H1 (cell line): ENCODE data around the gene KDM2A. TPM values are rescaled to one million over a fixed set of nuclear protein-coding genes. Genes with fewer than 3 reads are reported as not detected.
A peak's percentile ranks its signal among the peaks of the same experiment; 100 is the strongest.

ENCODE experiments used
- CTCF ChIA-PET: fragments of 300-600 bp; sonication (Branson Sonifier 250); formaldehyde crosslinking; loops from one replicate; lab custom pipeline; 2021; ENCODE audit not compliant: partially characterized antibody; lab: Charles Lee
- POLR2A ChIA-PET: fragments of 300-600 bp; sonication (Branson Sonifier 250); formaldehyde crosslinking; loops from one replicate; lab custom pipeline; 2021; ENCODE audit warnings: inconsistent platforms; ENCODE audit not compliant: partially characterized antibody; lab: Charles Lee
- DNase-seq, 2 experiments: peaks; one replicate each; pipeline versions ENCODE4 v3.0.0 to v3.0.0-alpha.2; 2010 to 2022; ENCODE audit warnings: low spot score in 2 of 2, low read depth in 1 of 2, mixed read lengths in 1 of 2
- FAIRE-seq: peaks from 2 replicates; lab custom pipeline; 2011; peaks lifted over from hg19 to GRCh38; lab: Jason Lieb, UNC
- H2AFZ ChIP-seq: 2 replicates; pipeline ENCODE4 v1.8.1; 2012; ENCODE audit warnings: low read length, inconsistent platforms
- H2AK5ac ChIP-seq: 2 replicates; pipeline ENCODE4 v1.6.1; 2013; ENCODE audit warnings: low read depth, low read length
- H2BK120ac ChIP-seq: replicated peaks from 2 replicates; pipeline ENCODE3; 2013; ENCODE audit warnings: low read depth, low read length, inconsistent platforms
- H2BK12ac ChIP-seq: 2 replicates; pipeline ENCODE4 v1.6.1; 2013; ENCODE audit warnings: low read depth, low read length
- H2BK15ac ChIP-seq: 2 replicates; pipeline ENCODE4 v1.6.1; 2013; ENCODE audit warnings: low read length
- H2BK20ac ChIP-seq: 2 replicates; pipeline ENCODE4 v1.6.1; 2013; ENCODE audit warnings: low read length
- H2BK5ac ChIP-seq: 2 replicates; pipeline ENCODE4 v1.6.1; 2013; ENCODE audit warnings: low read depth, low read length
- H3K14ac ChIP-seq: 2 replicates; pipeline ENCODE4 v1.6.1; 2013; ENCODE audit warnings: inconsistent platforms; ENCODE audit not compliant: insufficient read length
- H3K18ac ChIP-seq: 2 replicates; pipeline ENCODE4 v1.6.1; 2013; ENCODE audit warnings: low read length; ENCODE audit errors: extremely low read depth
- H3K23ac ChIP-seq: 2 replicates; pipeline ENCODE4 v1.6.1; 2013; ENCODE audit warnings: inconsistent platforms; ENCODE audit not compliant: insufficient read length
- H3K23me2 ChIP-seq: 2 replicates; pipeline ENCODE4 v1.6.1; 2013; ENCODE audit warnings: low read depth, low read length
- H3K27ac ChIP-seq: 2 replicates; pipeline ENCODE4 v1.6.1; 2011; ENCODE audit warnings: low read depth, low read length, inconsistent platforms
- H3K27me3 ChIP-seq, 4 experiments: replicated peaks in 1 of 4; 1 replicate in 1 of 4; 2 replicates in 3 of 4; pipeline versions ENCODE4 v1.6.1 to v1.8.1; 2011 to 2013; ENCODE audit warnings: low read length in 3 of 4, mild to moderate bottlenecking in 3 of 4, inconsistent platforms in 2 of 4, mixed read lengths in 2 of 4, moderate library complexity in 1 of 4; ENCODE audit not compliant: control insufficient read depth in 3 of 4, insufficient read depth in 3 of 4; ENCODE audit errors: extremely low read depth in 1 of 4
- H3K36me3 ChIP-seq, 4 experiments: 2 replicates each; pipeline versions ENCODE4 v1.6.1 to v1.8.1; 2011 to 2013; ENCODE audit warnings: mild to moderate bottlenecking in 4 of 4, low read length in 3 of 4, moderate library complexity in 2 of 4, control low read depth in 1 of 4, inconsistent platforms in 1 of 4; ENCODE audit not compliant: insufficient read depth in 4 of 4, control insufficient read depth in 2 of 4
- H3K4ac ChIP-seq: replicated peaks from 2 replicates; pipeline ENCODE3; 2013; ENCODE audit warnings: low read length, low read depth, mixed read lengths, inconsistent platforms; ENCODE audit not compliant: insufficient read length
- H3K4me1 ChIP-seq, 4 experiments: replicated peaks in 1 of 4; 1 replicate in 1 of 4; 2 replicates in 3 of 4; pipeline versions ENCODE4 v1.6.1 to v1.8.1; 2011 to 2013; ENCODE audit warnings: low read length in 3 of 4, inconsistent platforms in 2 of 4, mixed read lengths in 1 of 4; ENCODE audit not compliant: insufficient read depth in 4 of 4, control insufficient read depth in 3 of 4
- H3K4me2 ChIP-seq, 2 experiments: 2 replicates each; pipeline versions ENCODE4 v1.6.1 to v1.8.1; 2011 to 2013; ENCODE audit warnings: low read depth in 2 of 2, low read length in 2 of 2, control low read depth in 1 of 2, inconsistent platforms in 1 of 2, mild to moderate bottlenecking in 1 of 2; ENCODE audit not compliant: insufficient read depth in 1 of 2
- H3K4me3 ChIP-seq, 4 experiments: fragments of 200-600, 300-600 bp in 1 of 4; sonication (generic), shearing (Covaris generic), sonication (Bioruptor Twin) in 1 of 4; 2 replicates each; pipeline versions ENCODE4 v1.5.1 to v1.8.1; 2011 to 2016; ENCODE audit warnings: low read length in 4 of 4, low read depth in 3 of 4, control low read depth in 2 of 4, inconsistent platforms in 2 of 4, mild to moderate bottlenecking in 2 of 4, mixed read lengths in 1 of 4, moderate library complexity in 1 of 4; ENCODE audit not compliant: insufficient read depth in 2 of 4; ENCODE audit errors: extremely low read depth in 1 of 4
- H3K56ac ChIP-seq: replicated peaks from 2 replicates; pipeline ENCODE3; 2013; ENCODE audit warnings: low read depth, mild to moderate bottlenecking, mixed read lengths, low read length, inconsistent platforms; ENCODE audit not compliant: insufficient read length
- H3K79me1 ChIP-seq: 2 replicates; pipeline ENCODE4 v1.6.1; 2013; ENCODE audit warnings: low read depth, low read length, control low read depth
- H3K79me2 ChIP-seq, 2 experiments: 2 replicates each; pipeline versions ENCODE4 v1.6.1 to v1.8.1; 2012 to 2013; ENCODE audit warnings: low read length in 2 of 2, mild to moderate bottlenecking in 2 of 2, inconsistent platforms in 1 of 2; ENCODE audit not compliant: insufficient read depth in 2 of 2, control insufficient read depth in 1 of 2
- H3K9ac ChIP-seq, 4 experiments: replicated peaks in 1 of 4; 1 replicate in 1 of 4; 2 replicates in 3 of 4; pipeline versions ENCODE4 v1.6.1 to v1.8.1; 2011 to 2013; ENCODE audit warnings: low read depth in 3 of 4, low read length in 3 of 4, control low read depth in 2 of 4, mild to moderate bottlenecking in 2 of 4, moderate library complexity in 2 of 4, inconsistent platforms in 1 of 4; ENCODE audit errors: extremely low read depth in 1 of 4
- H3K9me3 ChIP-seq, 2 experiments: 2 replicates each; pipeline versions ENCODE4 v1.6.1 to v1.8.1; 2012 to 2013; ENCODE audit warnings: mild to moderate bottlenecking in 2 of 2, moderate library complexity in 2 of 2, control low read depth in 1 of 2, inconsistent platforms in 1 of 2, low read depth in 1 of 2, low read length in 1 of 2, mixed read lengths in 1 of 2; ENCODE audit not compliant: insufficient read depth in 2 of 2
- H4K20me1 ChIP-seq, 2 experiments: replicated peaks in 1 of 2; 2 replicates each; pipeline versions ENCODE3 to v1.8.1; 2011 to 2013; ENCODE audit warnings: inconsistent platforms in 2 of 2, low read length in 2 of 2, mild to moderate bottlenecking in 1 of 2; ENCODE audit not compliant: insufficient read depth in 2 of 2, control insufficient read depth in 1 of 2
- H4K5ac ChIP-seq: 2 replicates; pipeline ENCODE4 v1.6.1; 2013; ENCODE audit warnings: low read length, low read depth, mixed read lengths, inconsistent platforms; ENCODE audit not compliant: insufficient read length
- H4K8ac ChIP-seq: 2 replicates; pipeline ENCODE4 v1.8.0; 2013; ENCODE audit warnings: mild to moderate bottlenecking, moderate library complexity, low read length, inconsistent platforms; ENCODE audit not compliant: insufficient read depth; ENCODE audit errors: extremely low read depth
- H4K91ac ChIP-seq: replicated peaks from 2 replicates; pipeline ENCODE3; 2013; ENCODE audit warnings: low read length, mixed read lengths, inconsistent platforms; ENCODE audit not compliant: insufficient read length
- CTCF ChIP-seq, 3 experiments: IDR thresholded peaks; 1 replicate in 2 of 3; 2 replicates in 1 of 3; pipeline versions ENCODE4 v1.5.1 to v1.6.1; 2011; ENCODE audit warnings: low read length in 3 of 3, mild to moderate bottlenecking in 3 of 3, inconsistent platforms in 2 of 3, low read depth in 1 of 3, moderate library complexity in 1 of 3; ENCODE audit not compliant: insufficient read depth in 1 of 3; ENCODE audit errors: control extremely low read depth in 1 of 3
- EZH2 ChIP-seq: fragments of 200-600 bp; sonication (generic); IDR thresholded peaks from 2 replicates; pipeline ENCODE4 v1.7.1; 2012; ENCODE audit warnings: low read depth, mild to moderate bottlenecking, moderate library complexity, low read length, inconsistent platforms; ENCODE audit not compliant: severe bottlenecking
- TAF7 ChIP-seq: optimal IDR thresholded peaks from 2 replicates; pipeline ENCODE3; 2011; ENCODE audit warnings: low read depth, mild to moderate bottlenecking, inconsistent platforms, low read length, moderate library complexity, borderline replicate concordance
- YY1 ChIP-seq: IDR thresholded peaks from 2 replicates; pipeline ENCODE4 v1.6.1; 2011; ENCODE audit warnings: low read depth, mild to moderate bottlenecking, low read length
- WGBS, 2 experiments: shearing (Covaris generic) in 1 of 2; methylation state at CpG; one replicate each; pipeline versions ENCODE4 v1.1.6 to v1.1.7; 2013 to 2015; ENCODE audit warnings: low lambda C conversion rate in 2 of 2, mixed read lengths in 2 of 2, inconsistent platforms in 1 of 2, low coverage in 1 of 2, missing lambda C conversion rate in 1 of 2; ENCODE audit not compliant: insufficient replicate concordance in 2 of 2, insufficient coverage in 1 of 2, insufficient read length in 1 of 2; ENCODE audit errors: extremely low coverage in 1 of 2, missing lambda C conversion rate in 1 of 2; 5-methylcytosine and 5-hydroxymethylcytosine counted together
- polyA plus RNA-seq, 7 experiments: library from polyadenylated mRNA; depleted of rRNA in 3 of 7; stranded (reverse) in 5 of 7; unstranded in 2 of 7; fragments of >200 nt in 5 of 7; fragments of 200-250 nt in 2 of 7; gene quantifications; 1 replicate in 5 of 7; 2 replicates in 1 of 7; 4 replicates in 1 of 7; pipeline versions ENCODE4 v1.2.1 to v1.2.3, GENCODE V29; 2011 to 2013; ENCODE audit warnings: missing spikeins in 2 of 7, mixed read lengths in 2 of 7
- total RNA-seq: library from RNA; stranded (reverse); fragmentation: NEBNext Ultra II Directional; extraction: Animal tissue kit (Norgen Biotek cat#: 25700); gene quantifications from 2 replicates; pipeline ENCODE4 v1.2.1, GENCODE V29; 2021

The KDM2A gene
- total and polyA plus RNA-seq, 2 of the 8 experiments (the other 6 are each of a cell fraction or from before 2014, with no cell fraction given) = 55.4 to 66.2 TPM

GRCh38 chr11:67195971-67196456 lies 77.0 kb downstream of the KDM2A start:
- Histone ChIP-seq H3K4me3 (no peak overlapping the region), H2AFZ (no peak overlapping the region), H3K14ac (no peak overlapping the region), H2BK15ac (no peak overlapping the region), H4K20me1 (peaks cover 0 to 1% of the 10 kb centered on the region in 2 experiments), H3K4me1 (peaks cover 0 to 8% (median 1%) of the 10 kb centered on the region in 4 experiments; a peak in 2 of 7 replicates), H3K56ac (no peak overlapping the region), H3K36me3 (peaks cover 0 to 8% (median 2%) of the 10 kb centered on the region in 4 experiments; a peak in 4 of 8 replicates), H3K27me3 (no peaks in the 10 kb centered on the region), H3K23ac (no peak overlapping the region), H3K4ac (no peak overlapping the region), H3K18ac (no peak overlapping the region), H3K9ac (no peak overlapping the region), H3K79me1 (no peaks in the 10 kb centered on the region), H2BK12ac (no peak overlapping the region), H3K79me2 (no peaks in the 10 kb centered on the region), H2BK5ac (no peak overlapping the region), H3K27ac (no peak overlapping the region), H2BK120ac (no peak overlapping the region), H2AK5ac (no peak overlapping the region), H3K23me2 (no peaks in the 10 kb centered on the region), H3K9me3 (no peaks in the 10 kb centered on the region), H3K4me2 (no peak overlapping the region), H2BK20ac (no peak overlapping the region), H4K8ac (no peak overlapping the region), H4K5ac (no peak overlapping the region), H4K91ac (no peak overlapping the region)
- DNase-seq = no peak
- ChIA-PET CTCF (interaction anchor here (1.0 to 3.5 kb wide), 11 partner anchors 10 to 140 kb away, joined by 3 to 19 read pairs (median 6); no protein-coding TSS in a partner anchor), POLR2A (interaction anchor here (1.5 to 2.2 kb wide), 2 partner anchors 9 to 44 kb away, joined by 3 to 6 read pairs; no protein-coding TSS in a partner anchor)
- WGBS, 2 experiments = 92% methylated on average over 6 of the region's 6 CpGs; no CpG with 5 or more reads in 1 of the 2 experiments
- TF ChIP-seq EZH2 = no peak
- no peak for TF ChIP-seq TAF7
- TF ChIP-seq YY1 = no peak
- peak in 2 of 3 experiments; percentile 4 to 7; a peak in 2 of 4 replicates for TF ChIP-seq CTCF (IDR thresholded peaks at IDR 0.05; ENCODE audit: control extremely low read depth in 1 of 3, insufficient read depth in 1 of 3, low read depth in 1 of 3, low read length in 3 of 3)
- no peak for FAIRE-seq
